HG03460 (cell line): Measurements from ENCODE around the gene LEKR1.
"Not testable (repeated sequence)": the region's sequence is repeated elsewhere in the genome, so short reads cannot be mapped to it uniquely, and the experiment has no call there.

Source experiments
- ATAC-seq: cut with Tn5 transposase; IDR thresholded peaks from one replicate; pipeline ENCODE4 v1.9.1; 2021; ENCODE audit not compliant: unreplicated experiment

LEKR1 gene

GRCh38 chr3:156826144-156826895 lies at the start of gene LEKR1:
Gene LEKR1 (plus strand): TSS chr3:156826353. CDS start chr3:156829330, 2,977 bp downstream.
- peak; percentile 92 for ATAC-seq

DNA sequence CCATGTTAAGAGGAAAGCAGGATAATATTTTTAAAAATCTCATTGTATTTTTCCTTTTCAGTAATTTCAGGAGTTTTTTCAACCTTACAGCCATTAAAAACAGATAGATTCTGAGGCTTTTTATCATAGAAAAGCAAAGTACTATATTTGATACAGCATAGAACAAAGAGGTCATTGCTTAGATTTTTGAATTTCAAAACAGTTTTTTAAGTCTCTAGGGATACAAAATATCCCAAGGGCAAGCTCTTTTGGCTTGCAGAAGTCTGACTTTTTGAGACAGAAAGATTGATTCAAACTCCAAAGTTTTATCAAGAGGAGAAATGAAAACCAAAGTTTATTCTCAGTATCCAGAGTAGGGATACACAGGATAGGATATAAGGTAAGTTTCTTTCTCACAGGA lies 49.3 kb upstream of the LEKR1 start:
- ATAC-seq: no peak

DNA sequence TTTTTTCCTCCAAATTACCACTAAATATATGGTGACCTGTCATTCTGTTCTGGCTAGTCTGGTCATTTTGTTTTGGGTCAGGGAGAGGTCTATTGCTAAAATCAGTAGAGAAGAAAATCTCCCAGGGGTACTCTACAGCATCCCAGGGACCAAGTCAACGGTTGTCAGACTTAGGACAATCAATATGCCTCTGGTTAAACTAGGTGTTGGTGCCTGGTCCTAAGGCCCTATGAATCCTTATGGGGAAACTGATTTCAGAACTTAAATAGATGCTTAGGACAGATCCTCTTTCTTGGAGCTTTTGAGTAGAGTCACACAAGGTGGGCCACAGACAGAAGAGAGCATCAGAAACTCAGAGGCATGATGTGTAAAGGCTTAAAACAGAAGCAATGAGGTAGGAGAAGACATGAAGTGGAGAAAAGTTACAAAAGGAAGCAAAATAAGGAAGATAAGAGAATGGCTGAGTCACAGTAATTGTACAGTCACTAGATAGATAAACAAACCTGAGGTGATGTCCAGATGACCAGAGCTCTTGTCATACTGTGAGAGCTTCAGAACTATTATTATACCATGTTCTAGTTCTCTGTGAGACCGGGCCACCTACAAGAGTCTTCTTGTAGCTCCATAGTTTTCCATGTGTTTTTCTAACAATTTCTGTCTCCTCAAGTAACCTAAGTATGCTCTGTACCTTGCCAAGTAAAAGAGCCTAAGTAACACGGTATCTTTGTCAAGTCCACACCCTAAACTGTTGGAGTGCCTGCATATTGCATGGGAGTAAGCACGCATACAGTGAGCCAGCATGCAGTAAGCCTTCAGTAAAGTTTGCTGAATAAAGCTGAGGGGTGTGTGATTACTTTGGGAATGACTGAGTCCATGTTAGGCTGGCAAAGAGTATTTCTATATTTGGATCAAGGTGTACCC lies 44.6 kb upstream of the LEKR1 start:
- ATAC-seq: no peak

GRCh38 chr3:156782319-156782718 lies 43.8 kb upstream of the LEKR1 start:
- no peak for ATAC-seq

DNA sequence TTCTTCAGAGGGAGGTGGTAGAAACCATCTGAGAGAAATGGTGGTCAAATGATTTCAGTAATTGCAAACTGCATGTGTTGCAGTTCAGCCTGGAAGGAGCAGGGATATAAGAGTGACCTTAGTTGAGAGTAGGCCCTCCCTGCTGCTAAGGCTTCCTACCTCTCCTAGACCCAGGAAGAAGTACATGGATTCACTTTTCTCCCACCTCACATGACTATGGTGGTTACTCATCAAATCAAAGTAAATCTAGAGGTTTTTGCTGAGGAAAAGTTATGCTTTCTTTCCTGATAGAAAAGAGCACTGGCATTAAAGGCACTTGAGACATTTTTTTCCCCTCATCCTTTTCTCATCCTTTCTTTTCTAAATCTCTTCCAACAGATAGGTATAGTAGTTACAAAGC lies 43.2 kb upstream of the LEKR1 start:
- ATAC-seq: no peak

DNA sequence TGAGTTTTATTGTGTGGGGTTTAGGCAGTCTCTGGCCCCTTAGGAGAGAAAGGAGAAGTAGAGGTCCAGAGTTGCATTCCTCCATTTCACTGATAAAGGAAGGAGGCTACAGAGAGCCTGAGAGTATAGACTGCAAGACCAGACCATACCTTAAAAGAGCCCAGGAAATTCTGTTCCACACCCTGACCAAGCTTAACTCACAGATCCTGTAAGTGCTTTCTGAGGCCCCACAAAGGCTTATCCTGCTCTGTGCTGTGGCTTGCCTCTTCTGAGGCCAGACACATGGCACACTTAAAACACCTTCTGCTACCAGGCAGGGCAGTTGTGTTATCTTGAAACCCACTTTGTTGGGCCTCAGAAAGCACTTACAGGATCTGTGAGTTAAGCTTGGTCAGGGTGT lies 39.2 kb upstream of the LEKR1 start:
- no peak for ATAC-seq

DNA sequence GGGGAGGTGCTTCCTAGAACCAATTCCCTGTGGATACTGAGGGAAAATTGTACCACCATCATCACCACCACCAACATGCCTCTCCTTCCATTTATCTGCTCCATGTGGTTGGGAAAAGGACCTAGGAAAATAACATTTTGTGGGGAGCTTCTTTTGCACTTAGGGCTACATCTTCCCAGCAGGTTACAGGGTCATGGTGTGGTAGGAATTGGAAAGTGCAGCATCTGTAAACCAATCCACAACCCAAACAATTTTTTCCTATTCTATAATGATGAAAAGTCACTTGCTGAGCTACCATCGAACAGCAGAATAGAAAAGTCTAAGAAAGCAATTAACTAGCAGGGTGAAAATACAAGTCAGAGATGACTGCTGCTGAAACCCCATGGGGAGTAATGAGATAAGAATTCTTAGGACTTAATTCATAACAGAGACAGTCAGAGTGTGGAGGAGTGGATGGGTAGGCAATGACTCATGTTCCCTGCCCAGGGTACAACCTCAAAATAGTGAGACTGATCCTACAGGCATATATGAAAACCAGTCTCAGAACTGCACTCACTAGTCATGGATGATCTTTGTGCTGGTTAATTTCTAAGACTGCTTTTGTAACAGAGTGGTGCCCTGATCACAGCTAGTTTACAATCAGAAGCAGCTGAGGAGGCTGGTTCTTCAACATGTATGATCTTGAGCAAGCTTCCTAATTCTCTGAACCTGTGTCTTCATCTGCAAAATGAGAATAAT lies 38.1 kb upstream of the LEKR1 start:
- ATAC-seq: peak; percentile 55

DNA sequence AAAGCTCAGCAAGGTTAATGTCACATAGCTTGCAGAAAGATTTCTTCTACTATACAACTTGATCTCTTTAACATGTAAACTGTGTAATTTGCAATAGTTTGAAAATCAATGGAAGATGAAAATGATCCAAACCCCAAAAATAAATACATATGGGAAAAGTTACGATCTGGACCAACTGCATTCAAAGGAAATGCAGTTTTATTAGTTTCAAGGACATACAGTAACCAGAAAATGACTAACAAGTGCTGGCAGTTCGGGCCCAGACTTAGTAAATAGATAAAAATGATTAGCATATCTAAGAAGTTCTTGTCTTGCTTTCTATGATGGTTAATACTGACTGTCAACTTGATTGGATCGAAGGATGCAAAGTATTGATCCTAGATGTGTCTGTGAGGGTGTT lies 37.3 kb upstream of the LEKR1 start:
- ATAC-seq: no peak

DNA sequence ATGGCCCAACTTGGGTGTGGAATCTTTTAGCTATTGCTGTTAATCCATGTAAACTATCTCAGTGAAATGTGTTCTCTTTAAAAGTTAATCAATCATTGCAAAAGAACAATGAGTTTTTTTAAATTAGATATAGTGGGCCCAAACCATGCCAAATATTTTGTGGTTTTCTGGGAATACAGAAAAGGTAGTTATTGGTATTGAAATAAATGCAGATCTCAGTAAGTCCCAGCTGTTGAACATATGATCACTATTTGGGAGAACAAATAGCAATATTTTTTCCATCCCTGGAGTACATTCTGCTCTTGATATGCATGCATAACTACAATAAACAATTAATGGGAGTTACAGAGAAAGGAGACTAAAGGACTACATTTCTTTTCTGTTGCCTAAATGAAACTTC lies 36.0 kb upstream of the LEKR1 start:
- no peak for ATAC-seq

GRCh38 chr3:156792114-156792513 lies 34.0 kb upstream of the LEKR1 start:
- no peak for ATAC-seq

GRCh38 chr3:156792536-156792935 lies 33.6 kb upstream of the LEKR1 start:
- no peak for ATAC-seq

- peak; percentile 63 for ATAC-seq
Observed at GRCh38 chr3:156792945-156793344, 33.2 kb upstream of the LEKR1 start.

- ATAC-seq: no peak
Observed at GRCh38 chr3:156793400-156793799, 32.8 kb upstream of the LEKR1 start.

DNA sequence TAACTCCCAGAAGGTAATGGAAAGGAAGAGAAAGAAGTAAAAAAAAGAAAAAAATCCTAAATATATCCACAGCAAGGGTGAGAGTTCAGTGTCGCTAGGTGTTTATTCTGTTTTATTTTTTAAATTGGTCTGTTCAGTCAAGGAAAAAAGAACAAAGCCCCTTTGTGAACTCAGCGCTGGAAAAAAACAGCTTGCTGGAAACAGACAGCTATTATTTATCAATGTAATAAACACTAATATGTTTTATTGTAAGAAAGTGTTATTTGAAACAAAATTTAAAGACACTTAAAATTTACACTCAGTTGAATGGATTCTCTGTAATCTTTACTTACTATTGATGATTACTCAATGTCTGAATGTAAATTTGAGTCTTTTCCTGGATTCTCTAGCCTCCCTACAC lies 32.3 kb upstream of the LEKR1 start:
- no peak for ATAC-seq

GRCh38 chr3:156795890-156796481 lies 30.2 kb upstream of the LEKR1 start:
- no peak for ATAC-seq

- ATAC-seq: no peak
Observed at GRCh38 chr3:156797368-156797767, 28.8 kb upstream of the LEKR1 start.

DNA sequence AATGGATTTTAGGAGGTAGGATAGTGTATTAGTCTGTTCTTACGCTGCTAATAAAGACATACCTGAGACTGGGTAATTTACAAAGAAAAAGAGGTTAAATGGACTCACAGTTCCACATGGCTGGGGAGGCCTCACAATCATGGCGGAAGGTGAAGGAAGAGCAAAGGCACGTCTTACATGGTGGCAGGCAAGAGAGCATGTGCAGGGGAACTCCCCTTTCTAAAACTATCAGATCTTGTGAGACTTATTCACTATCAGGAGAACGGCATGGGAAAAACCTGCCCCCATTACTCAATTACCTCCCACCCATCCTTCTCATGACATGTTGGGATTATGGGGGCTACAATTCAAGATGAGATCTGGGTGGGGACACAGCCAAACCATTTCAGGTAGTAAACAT lies 25.9 kb upstream of the LEKR1 start:
- not testable (repeated sequence) for ATAC-seq

- no peak for ATAC-seq
Observed at GRCh38 chr3:156801746-156802145, 24.4 kb upstream of the LEKR1 start.

- ATAC-seq: no peak
Observed at GRCh38 chr3:156802821-156803606, 23.1 kb upstream of the LEKR1 start.
